ENCODE measurements around the gene AP2A1. TPM values are rescaled to one million over a fixed set of nuclear protein-coding genes. Genes with fewer than 3 reads are reported as not detected.

Gene AP2A1
- total RNA-seq, 4 donors from 2014 or later: 69.9 to 103 (median 76.1) TPM

DNA sequence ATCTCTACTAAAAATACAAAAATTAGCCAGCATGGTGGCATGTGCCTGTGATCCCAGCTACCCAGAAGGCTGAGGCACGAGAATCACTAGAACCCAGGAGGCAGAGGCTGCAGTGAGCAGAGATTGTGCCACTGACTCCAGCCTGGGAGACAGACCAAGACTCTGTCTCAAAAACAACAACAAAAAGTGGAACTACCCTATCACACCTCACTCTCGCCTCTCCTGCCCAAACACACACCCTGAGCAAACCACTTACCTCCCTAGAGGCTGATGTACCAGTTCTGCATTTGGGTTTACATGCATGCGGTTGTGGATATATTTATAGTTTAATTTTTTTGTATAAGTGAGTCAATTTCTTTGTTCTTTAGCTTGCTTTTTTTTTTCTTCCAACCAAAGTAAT lies 76.5 kb downstream of the AP2A1 start:
- Histone ChIP-seq H3K36me3 (peaks cover 0 to 27% of the 10 kb centered on the region in 2 donors), H3K9me3 (no peaks in the 10 kb centered on the region), H3K4me3 (no peak overlapping the region), H3K27ac (no peak overlapping the region), H3K4me1 (no peaks in the 10 kb centered on the region), H3K27me3 (no peaks in the 10 kb centered on the region)
- ATAC-seq: no peak
- no peak for TF ChIP-seq EP300 (IDR thresholded peaks at IDR 0.05)
- no peak for TF ChIP-seq POLR2AphosphoS5 (IDR thresholded peaks at IDR 0.05)
- TF ChIP-seq POLR2A (IDR thresholded peaks at IDR 0.05): no peak
- TF ChIP-seq, protein P1, sequence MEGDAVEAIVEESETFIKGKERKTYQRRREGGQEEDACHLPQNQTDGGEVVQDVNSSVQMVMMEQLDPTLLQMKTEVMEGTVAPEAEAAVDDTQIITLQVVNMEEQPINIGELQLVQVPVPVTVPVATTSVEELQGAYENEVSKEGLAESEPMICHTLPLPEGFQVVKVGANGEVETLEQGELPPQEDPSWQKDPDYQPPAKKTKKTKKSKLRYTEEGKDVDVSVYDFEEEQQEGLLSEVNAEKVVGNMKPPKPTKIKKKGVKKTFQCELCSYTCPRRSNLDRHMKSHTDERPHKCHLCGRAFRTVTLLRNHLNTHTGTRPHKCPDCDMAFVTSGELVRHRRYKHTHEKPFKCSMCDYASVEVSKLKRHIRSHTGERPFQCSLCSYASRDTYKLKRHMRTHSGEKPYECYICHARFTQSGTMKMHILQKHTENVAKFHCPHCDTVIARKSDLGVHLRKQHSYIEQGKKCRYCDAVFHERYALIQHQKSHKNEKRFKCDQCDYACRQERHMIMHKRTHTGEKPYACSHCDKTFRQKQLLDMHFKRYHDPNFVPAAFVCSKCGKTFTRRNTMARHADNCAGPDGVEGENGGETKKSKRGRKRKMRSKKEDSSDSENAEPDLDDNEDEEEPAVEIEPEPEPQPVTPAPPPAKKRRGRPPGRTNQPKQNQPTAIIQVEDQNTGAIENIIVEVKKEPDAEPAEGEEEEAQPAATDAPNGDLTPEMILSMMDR (IDR thresholded peaks at IDR 0.05): no peak
- 80 to 100% methylated on average over 2 of the region's 3 CpGs for WGBS, 2 donors (ENCODE audit: low coverage in 1 of 2)

DNA sequence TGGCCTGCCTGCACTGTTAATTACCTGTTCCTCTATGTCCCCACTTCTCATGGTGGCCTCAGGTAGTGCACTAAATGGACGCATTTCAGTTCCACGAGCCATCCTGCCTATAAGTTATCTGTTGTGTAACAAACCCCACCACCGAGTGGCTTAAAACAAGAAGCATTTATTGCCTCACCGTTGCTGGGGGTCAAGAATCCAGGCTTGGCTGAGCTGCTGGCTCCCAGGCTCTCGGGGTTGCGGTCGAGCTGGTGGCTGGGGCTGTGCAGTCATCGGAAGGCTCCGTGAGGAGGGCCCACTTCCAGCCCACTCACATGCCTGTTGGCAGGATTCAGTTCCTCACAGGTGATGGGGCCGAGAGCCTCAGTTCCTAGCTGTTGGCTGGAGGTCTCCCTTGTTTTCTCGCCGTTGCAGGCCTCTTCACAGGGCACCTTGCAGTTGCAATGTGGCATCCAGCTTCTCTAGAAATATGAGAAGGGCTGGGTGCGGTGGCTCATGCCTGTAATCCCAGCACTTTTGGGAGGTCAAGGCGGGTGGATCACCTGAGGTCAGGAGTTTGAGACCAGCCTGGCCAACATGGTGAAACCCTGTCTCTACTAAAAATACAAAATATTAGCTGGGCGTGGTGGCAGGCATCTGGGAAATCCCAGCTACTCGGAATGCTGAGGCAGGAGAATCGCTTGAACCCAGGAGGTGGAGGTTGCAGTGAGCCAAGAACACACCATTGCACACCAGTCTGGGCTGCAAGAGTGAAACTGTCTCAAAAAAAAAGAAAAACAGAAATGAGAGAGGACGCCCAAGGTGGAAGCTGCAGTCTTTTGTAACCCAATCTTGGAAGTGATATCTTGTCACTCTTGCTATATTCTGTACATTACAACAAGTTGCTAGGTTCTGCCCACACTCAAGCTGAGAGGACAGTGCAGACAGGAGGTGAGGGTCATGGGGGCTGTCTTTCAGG lies 77.6 kb downstream of the AP2A1 start:
- Histone ChIP-seq H3K4me3 (no peak overlapping the region), H3K27ac (no peak overlapping the region), H3K36me3 (peaks cover 0 to 16% of the 10 kb centered on the region in 2 donors), H3K4me1 (no peaks in the 10 kb centered on the region), H3K27me3 (no peaks in the 10 kb centered on the region), H3K9me3 (no peaks in the 10 kb centered on the region)
- no peak for ATAC-seq
- WGBS, 2 donors (ENCODE audit: low coverage in 1 of 2): 81 to 85% methylated on average over 6 of the region's 18 CpGs
- no peak for TF ChIP-seq POLR2A (IDR thresholded peaks at IDR 0.05)
- TF ChIP-seq, protein P1 (IDR thresholded peaks at IDR 0.05): no peak
- TF ChIP-seq EP300 (IDR thresholded peaks at IDR 0.05): no peak
- no peak for TF ChIP-seq POLR2AphosphoS5 (IDR thresholded peaks at IDR 0.05)

DNA sequence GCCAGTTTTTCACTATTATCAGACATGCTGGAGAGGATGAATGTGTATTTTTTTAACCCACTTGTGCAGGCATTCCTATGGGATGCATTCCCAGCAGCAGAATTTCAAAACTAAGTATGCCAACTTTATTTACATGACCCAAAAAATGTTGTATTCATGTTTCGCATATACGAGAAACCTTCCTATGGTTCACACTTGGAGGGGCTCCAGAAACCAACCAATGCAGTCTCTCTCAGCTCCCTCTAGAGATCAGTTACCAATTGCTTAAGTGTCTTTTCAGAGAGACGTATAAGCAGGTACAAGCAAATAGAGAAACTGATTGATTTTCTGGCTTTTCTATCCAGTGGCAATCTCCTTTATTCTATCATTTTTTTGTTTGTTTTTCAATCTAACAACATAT lies 78.6 kb downstream of the AP2A1 start:
- TF ChIP-seq EP300 (IDR thresholded peaks at IDR 0.05) (no peak), POLR2A (IDR thresholded peaks at IDR 0.05) (no peak), POLR2AphosphoS5 (IDR thresholded peaks at IDR 0.05) (no peak)
- TF ChIP-seq, protein P1 (IDR thresholded peaks at IDR 0.05): no peak
- Histone ChIP-seq H3K27ac (no peak overlapping the region), H3K4me1 (peaks cover 0 to 7% (median 0%) of the 10 kb centered on the region in 3 donors), H3K27me3 (no peaks in the 10 kb centered on the region), H3K9me3 (no peaks in the 10 kb centered on the region), H3K4me3 (no peak overlapping the region), H3K36me3 (peaks cover 0 to 7% of the 10 kb centered on the region in 2 donors)
- 60 to 62% methylated on average over 3 of the region's 3 CpGs for WGBS, 2 donors (ENCODE audit: low coverage in 1 of 2)
- no peak for ATAC-seq

DNA sequence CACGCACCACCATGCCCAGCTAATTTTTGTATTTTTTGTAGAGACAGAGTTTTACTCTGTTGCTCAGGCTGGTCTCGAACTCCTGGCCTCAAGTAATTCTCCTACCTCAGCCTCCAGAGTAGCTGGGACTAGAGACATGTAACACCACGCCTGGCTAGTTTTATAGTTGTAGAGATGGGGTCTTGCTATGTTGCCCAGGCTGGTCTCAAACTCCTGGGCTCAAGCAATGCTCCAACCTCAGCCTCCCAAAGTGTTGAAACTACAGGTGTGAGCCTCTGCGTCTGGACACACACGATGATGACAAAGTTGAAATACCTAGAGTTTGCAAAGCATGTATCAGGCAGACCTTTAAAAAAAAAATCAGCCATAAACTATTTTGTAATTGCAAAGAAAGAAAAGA lies 79.6 kb downstream of the AP2A1 start:
- Histone ChIP-seq H3K36me3 (no peaks in the 10 kb centered on the region), H3K9me3 (no peaks in the 10 kb centered on the region), H3K27me3 (no peaks in the 10 kb centered on the region), H3K27ac (no peak overlapping the region), H3K4me1 (peaks cover 0 to 7% (median 0%) of the 10 kb centered on the region in 3 donors), H3K4me3 (no peak overlapping the region)
- WGBS, 2 donors (ENCODE audit: low coverage in 1 of 2): 74 to 81% methylated on average over 2 to 5 of the region's 5 CpGs
- TF ChIP-seq, protein P1 (IDR thresholded peaks at IDR 0.05): no peak
- no peak for TF ChIP-seq EP300 (IDR thresholded peaks at IDR 0.05)
- TF ChIP-seq POLR2AphosphoS5 (IDR thresholded peaks at IDR 0.05): no peak
- no peak for ATAC-seq

Data from gastroesophageal sphincter (tissue), 4 donors.